HEK293 (cell line): ENCODE measurements around the gene RASSF9.
A peak's percentile ranks its signal among the peaks of the same experiment; 100 is the strongest.

Experiments used
- CTCF ChIA-PET: fragments of 350-600 bp; formaldehyde crosslinking; extraction: SDS; loops from one replicate; lab custom pipeline; 2021; ENCODE audit warnings: antibody characterized with exemption; lab: Yijun Ruan, JAX
- POLR2A ChIA-PET: fragments of 300-600 bp; formaldehyde crosslinking; extraction: SDS; loops from one replicate; lab custom pipeline; 2020; ENCODE audit warnings: antibody characterized with exemption, inconsistent platforms; lab: Yijun Ruan, JAX
- H3K27ac ChIP-seq: fragments of 200-500 bp; sonication (Bioruptor generic); 2 replicates; pipeline ENCODE4 v1.5.1; 2014; ENCODE audit warnings: low read depth, low read length, control low read depth, inconsistent platforms; ENCODE audit errors: extremely low read depth
- H3K36me3 ChIP-seq, 2 experiments: fragments of 200-500 bp in 1 of 2; sonication (Bioruptor generic) in 1 of 2; 1 replicate in 1 of 2; 2 replicates in 1 of 2; pipeline ENCODE4 v1.5.1; 2014 to 2017; ENCODE audit warnings: inconsistent platforms in 2 of 2, low read length in 2 of 2; ENCODE audit not compliant: control insufficient read depth in 2 of 2, insufficient read depth in 1 of 2
- H3K4me1 ChIP-seq: fragments of 200-500 bp; sonication (Bioruptor generic); 2 replicates; pipeline ENCODE4 v1.5.1; 2014; ENCODE audit warnings: mild to moderate bottlenecking, low read length, inconsistent platforms; ENCODE audit not compliant: control insufficient read depth, insufficient read depth
- H3K4me3 ChIP-seq: 2 replicates; pipeline ENCODE4 v1.5.1; 2011; ENCODE audit warnings: low read depth, mild to moderate bottlenecking, control low read depth, low read length, moderate library complexity
- H3K9me3 ChIP-seq: fragments of 200-500 bp; sonication (Bioruptor generic); 2 replicates; pipeline ENCODE4 v1.5.1; 2014; ENCODE audit warnings: low read depth, low read length, inconsistent platforms; ENCODE audit not compliant: control insufficient read depth, insufficient read depth
- BCL11A ChIP-seq: fragments of 450-650 bp; formaldehyde crosslinking; IDR thresholded peaks from 2 replicates; pipeline ENCODE4 v1.5.1; 2016; ENCODE audit warnings: low read depth, missing biosample characterization, missing genetic modification characterization
- GLIS1 ChIP-seq: fragments of 450-650 bp; formaldehyde crosslinking; IDR thresholded peaks from 2 replicates; pipeline ENCODE4 v1.5.1; 2016; ENCODE audit warnings: missing biosample characterization, missing genetic modification characterization
- KLF1 ChIP-seq: fragments of 450-650 bp; formaldehyde crosslinking; IDR thresholded peaks from 2 replicates; pipeline ENCODE4 v1.5.1; 2016; ENCODE audit warnings: missing biosample characterization, missing genetic modification characterization
- PRDM1 ChIP-seq: fragments of 450-650 bp; formaldehyde crosslinking; IDR thresholded peaks from 2 replicates; pipeline ENCODE4; 2016; ENCODE audit warnings: missing biosample characterization, missing genetic modification characterization
- WT1 ChIP-seq: fragments of 450-650 bp; formaldehyde crosslinking; IDR thresholded peaks from 2 replicates; pipeline ENCODE4 v1.5.1; 2016; ENCODE audit warnings: missing biosample characterization, missing genetic modification characterization
- ZBTB21 ChIP-seq: fragments of 450-650 bp; formaldehyde crosslinking; IDR thresholded peaks from 2 replicates; pipeline ENCODE4 v1.5.1; 2017; ENCODE audit warnings: missing biosample characterization, missing genetic modification characterization
- ZBTB8A ChIP-seq: fragments of 450-650 bp; formaldehyde crosslinking; IDR thresholded peaks from 2 replicates; pipeline ENCODE4 v1.5.1; 2016; ENCODE audit warnings: missing biosample characterization, missing genetic modification characterization
- ZEB2 ChIP-seq: fragments of 450-650 bp; formaldehyde crosslinking; IDR thresholded peaks from 2 replicates; pipeline ENCODE4 v1.5.1; 2016; ENCODE audit warnings: missing biosample characterization, missing genetic modification characterization
- ZNF10 ChIP-seq: fragments of 450-650 bp; formaldehyde crosslinking; IDR thresholded peaks from 2 replicates; pipeline ENCODE4 v1.5.1; 2017; ENCODE audit warnings: missing biosample characterization, missing genetic modification characterization
- ZNF366 ChIP-seq: fragments of 450-650 bp; formaldehyde crosslinking; conservative IDR thresholded peaks from 2 replicates; pipeline ENCODE4 v1.5.1; 2016; ENCODE audit warnings: missing biosample characterization, missing genetic modification characterization
- ZNF37A ChIP-seq: fragments of 450-650 bp; IDR thresholded peaks from 2 replicates; pipeline ENCODE4 v1.5.1; 2018; ENCODE audit warnings: missing biosample characterization, missing genetic modification characterization
- ZNF404 ChIP-seq: fragments of 450-650 bp; formaldehyde crosslinking; IDR thresholded peaks from 2 replicates; pipeline ENCODE4 v1.5.1; 2017; ENCODE audit warnings: missing biosample characterization, missing genetic modification characterization
- ZNF433 ChIP-seq: fragments of 450-650 bp; formaldehyde crosslinking; IDR thresholded peaks from 2 replicates; pipeline ENCODE4 v1.5.1; 2016; ENCODE audit warnings: missing biosample characterization, missing genetic modification characterization, low read depth
- ZNF473 ChIP-seq: fragments of 450-650 bp; formaldehyde crosslinking; IDR thresholded peaks from 2 replicates; pipeline ENCODE4 v1.5.1; 2017; ENCODE audit warnings: missing biosample characterization, missing genetic modification characterization
- ZNF501 ChIP-seq: fragments of 450-650 bp; formaldehyde crosslinking; IDR thresholded peaks from 2 replicates; pipeline ENCODE4 v1.5.1; 2016; ENCODE audit warnings: missing biosample characterization, missing genetic modification characterization
- ZNF561 ChIP-seq: fragments of 450-650 bp; IDR thresholded peaks from 2 replicates; pipeline ENCODE4 v1.5.1; 2018; ENCODE audit warnings: missing biosample characterization, missing genetic modification characterization, borderline replicate concordance
- ZNF596 ChIP-seq: fragments of 450-650 bp; IDR thresholded peaks from 2 replicates; pipeline ENCODE4 v1.5.0; 2018; ENCODE audit warnings: missing biosample characterization, mild to moderate bottlenecking, missing genetic modification characterization, moderate library complexity
- ZNF621 ChIP-seq: fragments of 450-650 bp; formaldehyde crosslinking; IDR thresholded peaks from 2 replicates; pipeline ENCODE4 v1.5.1; 2017; ENCODE audit warnings: missing biosample characterization, missing genetic modification characterization
- ZNF707 ChIP-seq: fragments of 450-650 bp; formaldehyde crosslinking; IDR thresholded peaks from 2 replicates; pipeline ENCODE4 v1.5.1; 2016; ENCODE audit warnings: missing biosample characterization, missing genetic modification characterization
- TF ChIP-seq, protein P1 (sequence below): fragments of 450-650 bp; formaldehyde crosslinking; IDR thresholded peaks from 2 replicates; pipeline ENCODE4 v1.5.1; 2016; ENCODE audit warnings: missing biosample characterization, missing genetic modification characterization
- TF ChIP-seq, protein P2 (sequence below): fragments of 450-650 bp; formaldehyde crosslinking; IDR thresholded peaks from 2 replicates; pipeline ENCODE4 v1.5.1; 2016; ENCODE audit warnings: missing biosample characterization, missing genetic modification characterization
- TF ChIP-seq, protein P3 (sequence below): fragments of 450-650 bp; formaldehyde crosslinking; IDR thresholded peaks from 2 replicates; pipeline ENCODE4 v1.5.1; 2016; ENCODE audit warnings: missing biosample characterization, missing genetic modification characterization
- TF ChIP-seq, protein P4 (sequence below): fragments of 450-650 bp; formaldehyde crosslinking; IDR thresholded peaks from 2 replicates; pipeline ENCODE4 v1.5.1; 2016; ENCODE audit warnings: missing biosample characterization, missing genetic modification characterization
- TF ChIP-seq, protein P5 (sequence below): fragments of 450-650 bp; formaldehyde crosslinking; conservative IDR thresholded peaks from 2 replicates; pipeline ENCODE4 v1.5.1; 2016; ENCODE audit warnings: low read depth, missing biosample characterization, missing genetic modification characterization
- TF ChIP-seq, protein P6 (sequence below): fragments of 450-650 bp; formaldehyde crosslinking; IDR thresholded peaks from 2 replicates; pipeline ENCODE4 v1.5.1; 2017; ENCODE audit warnings: missing biosample characterization, missing genetic modification characterization

Gene RASSF9

DNA sequence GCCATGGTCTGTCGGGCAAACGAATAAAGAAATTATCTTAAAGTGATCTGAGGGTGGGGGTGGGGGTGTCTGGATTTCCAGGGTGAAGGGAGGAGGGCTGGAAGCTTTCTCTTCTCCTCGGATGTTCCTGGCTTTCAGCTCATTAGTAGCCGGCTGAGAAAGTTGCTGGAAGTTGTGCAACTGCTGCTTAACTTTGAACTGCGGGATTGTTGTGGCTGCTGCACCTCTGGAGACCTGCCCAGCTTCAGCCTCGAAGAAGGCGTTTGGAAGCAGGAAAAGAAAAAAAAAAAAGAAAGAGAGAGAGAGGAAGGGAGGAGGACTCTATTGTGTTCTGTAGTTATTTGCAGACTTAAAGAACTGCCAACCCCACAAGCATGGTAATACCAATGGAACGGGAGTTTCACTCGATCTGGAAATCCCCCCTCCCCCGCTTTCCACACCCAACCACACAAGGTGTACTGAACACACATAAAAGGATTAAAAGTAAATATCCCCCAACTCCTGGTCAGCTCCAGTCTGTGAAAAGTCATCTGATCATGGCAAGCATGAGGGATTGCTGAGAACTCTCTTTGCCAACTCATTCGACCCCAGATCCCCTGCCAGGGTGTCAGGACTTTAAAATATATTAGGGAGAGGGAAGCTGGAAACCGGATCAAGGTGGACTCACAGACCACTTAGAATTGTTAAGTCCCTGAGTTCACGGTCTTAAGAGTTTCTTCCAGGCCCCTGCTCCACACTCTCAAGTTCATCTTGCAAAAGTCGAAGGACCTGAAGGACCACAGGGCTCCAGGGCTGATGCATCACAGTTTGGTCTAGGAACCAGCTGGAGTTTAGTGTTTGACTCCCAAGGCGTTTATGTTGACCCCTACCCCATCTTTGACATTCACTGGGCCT is at the start of gene RASSF9:
RASSF9 (minus strand) TSS at position 213 of the 894 bp plus-strand sequence; CDS start at position 5, 208 bp downstream.
- H3K4me1 ChIP-seq, result peaks cover 42% of the 10 kb centered on the region
- H3K4me3 ChIP-seq, result peak within 1 kb of the TSS; percentile 28
- H3K9me3 ChIP-seq, result no peaks in the 10 kb centered on the region
- peak within 1 kb of the TSS; percentile 83 for H3K27ac ChIP-seq
- CTCF ChIA-PET, result interaction anchor here (0.6 to 2.6 kb wide), 3 partner anchors 15 to 472 kb away, joined by 3 to 8 read pairs (median 5); no protein-coding TSS in a partner anchor
- POLR2A ChIA-PET, result interaction anchor here (0.6 kb wide), 1 partner anchor 14 kb away, joined by 3 read pairs; no protein-coding TSS in a partner anchor
- H3K36me3 ChIP-seq, result no peaks in the 10 kb centered on the region
- TF ChIP-seq ZNF596 (tag by site-specific recombination) (no peak), ZNF433 (tag by site-specific recombination) (no peak), ZNF37A (tag by site-specific recombination) (no peak), ZNF561 (no peak), ZNF404 (no peak), PRDM1 (tag by site-specific recombination) (peak; percentile 47; the same call in 1 of the 2 replicates), ZNF707 (tag by site-specific recombination) (no peak), ZNF473 (tag by site-specific recombination) (no peak), ZNF10 (0 out of 2 replicates have a peak, but pooled peaks have one; percentile 31), ZNF621 (no peak), WT1 (0 out of 2 replicates have a peak, but pooled peaks have one; percentile 19), GLIS1 (peak; percentile 54), BCL11A (no peak), ZEB2 (tag by site-specific recombination) (0 out of 2 replicates have a peak, but pooled peaks have one; percentile 35), ZBTB21 (no peak), ZNF501 (tag by site-specific recombination) (no peak), KLF1 (tag by site-specific recombination) (no peak), ZBTB8A (tag by site-specific recombination) (peak; percentile 89), ZNF366 (tag by site-specific recombination) (peak; percentile 23; the same call in 1 of the 2 replicates)
- TF ChIP-seq, protein P1, sequence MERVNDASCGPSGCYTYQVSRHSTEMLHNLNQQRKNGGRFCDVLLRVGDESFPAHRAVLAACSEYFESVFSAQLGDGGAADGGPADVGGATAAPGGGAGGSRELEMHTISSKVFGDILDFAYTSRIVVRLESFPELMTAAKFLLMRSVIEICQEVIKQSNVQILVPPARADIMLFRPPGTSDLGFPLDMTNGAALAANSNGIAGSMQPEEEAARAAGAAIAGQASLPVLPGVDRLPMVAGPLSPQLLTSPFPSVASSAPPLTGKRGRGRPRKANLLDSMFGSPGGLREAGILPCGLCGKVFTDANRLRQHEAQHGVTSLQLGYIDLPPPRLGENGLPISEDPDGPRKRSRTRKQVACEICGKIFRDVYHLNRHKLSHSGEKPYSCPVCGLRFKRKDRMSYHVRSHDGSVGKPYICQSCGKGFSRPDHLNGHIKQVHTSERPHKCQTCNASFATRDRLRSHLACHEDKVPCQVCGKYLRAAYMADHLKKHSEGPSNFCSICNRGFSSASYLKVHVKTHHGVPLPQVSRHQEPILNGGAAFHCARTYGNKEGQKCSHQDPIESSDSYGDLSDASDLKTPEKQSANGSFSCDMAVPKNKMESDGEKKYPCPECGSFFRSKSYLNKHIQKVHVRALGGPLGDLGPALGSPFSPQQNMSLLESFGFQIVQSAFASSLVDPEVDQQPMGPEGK, result peak; percentile 62
- TF ChIP-seq, protein P2, sequence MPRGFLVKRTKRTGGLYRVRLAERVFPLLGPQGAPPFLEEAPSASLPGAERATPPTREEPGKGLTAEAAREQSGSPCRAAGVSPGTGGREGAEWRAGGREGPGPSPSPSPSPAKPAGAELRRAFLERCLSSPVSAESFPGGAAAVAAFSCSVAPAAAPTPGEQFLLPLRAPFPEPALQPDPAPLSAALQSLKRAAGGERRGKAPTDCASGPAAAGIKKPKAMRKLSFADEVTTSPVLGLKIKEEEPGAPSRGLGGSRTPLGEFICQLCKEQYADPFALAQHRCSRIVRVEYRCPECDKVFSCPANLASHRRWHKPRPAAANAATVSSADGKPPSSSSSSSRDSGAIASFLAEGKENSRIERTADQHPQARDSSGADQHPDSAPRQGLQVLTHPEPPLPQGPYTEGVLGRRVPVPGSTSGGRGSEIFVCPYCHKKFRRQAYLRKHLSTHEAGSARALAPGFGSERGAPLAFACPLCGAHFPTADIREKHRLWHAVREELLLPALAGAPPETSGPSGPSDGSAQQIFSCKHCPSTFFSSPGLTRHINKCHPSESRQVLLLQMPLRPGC (tag by site-specific recombination), result no peak
- TF ChIP-seq, protein P3, sequence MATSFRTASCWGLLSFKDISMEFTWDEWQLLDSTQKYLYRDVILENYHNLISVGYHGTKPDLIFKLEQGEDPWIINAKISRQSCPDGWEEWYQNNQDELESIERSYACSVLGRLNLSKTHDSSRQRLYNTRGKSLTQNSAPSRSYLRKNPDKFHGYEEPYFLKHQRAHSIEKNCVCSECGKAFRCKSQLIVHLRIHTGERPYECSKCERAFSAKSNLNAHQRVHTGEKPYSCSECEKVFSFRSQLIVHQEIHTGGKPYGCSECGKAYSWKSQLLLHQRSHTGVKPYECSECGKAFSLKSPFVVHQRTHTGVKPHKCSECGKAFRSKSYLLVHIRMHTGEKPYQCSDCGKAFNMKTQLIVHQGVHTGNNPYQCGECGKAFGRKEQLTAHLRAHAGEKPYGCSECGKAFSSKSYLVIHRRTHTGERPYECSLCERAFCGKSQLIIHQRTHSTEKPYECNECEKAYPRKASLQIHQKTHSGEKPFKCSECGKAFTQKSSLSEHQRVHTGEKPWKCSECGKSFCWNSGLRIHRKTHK, result no peak
- TF ChIP-seq, protein P4, sequence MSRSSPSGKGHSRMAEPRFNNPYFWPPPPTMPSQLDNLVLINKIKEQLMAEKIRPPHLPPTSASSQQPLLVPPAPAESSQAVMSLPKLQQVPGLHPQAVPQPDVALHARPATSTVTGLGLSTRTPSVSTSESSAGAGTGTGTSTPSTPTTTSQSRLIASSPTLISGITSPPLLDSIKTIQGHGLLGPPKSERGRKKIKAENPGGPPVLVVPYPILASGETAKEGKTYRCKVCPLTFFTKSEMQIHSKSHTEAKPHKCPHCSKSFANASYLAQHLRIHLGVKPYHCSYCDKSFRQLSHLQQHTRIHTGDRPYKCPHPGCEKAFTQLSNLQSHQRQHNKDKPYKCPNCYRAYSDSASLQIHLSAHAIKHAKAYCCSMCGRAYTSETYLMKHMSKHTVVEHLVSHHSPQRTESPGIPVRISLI, result no peak
- TF ChIP-seq, protein P5, sequence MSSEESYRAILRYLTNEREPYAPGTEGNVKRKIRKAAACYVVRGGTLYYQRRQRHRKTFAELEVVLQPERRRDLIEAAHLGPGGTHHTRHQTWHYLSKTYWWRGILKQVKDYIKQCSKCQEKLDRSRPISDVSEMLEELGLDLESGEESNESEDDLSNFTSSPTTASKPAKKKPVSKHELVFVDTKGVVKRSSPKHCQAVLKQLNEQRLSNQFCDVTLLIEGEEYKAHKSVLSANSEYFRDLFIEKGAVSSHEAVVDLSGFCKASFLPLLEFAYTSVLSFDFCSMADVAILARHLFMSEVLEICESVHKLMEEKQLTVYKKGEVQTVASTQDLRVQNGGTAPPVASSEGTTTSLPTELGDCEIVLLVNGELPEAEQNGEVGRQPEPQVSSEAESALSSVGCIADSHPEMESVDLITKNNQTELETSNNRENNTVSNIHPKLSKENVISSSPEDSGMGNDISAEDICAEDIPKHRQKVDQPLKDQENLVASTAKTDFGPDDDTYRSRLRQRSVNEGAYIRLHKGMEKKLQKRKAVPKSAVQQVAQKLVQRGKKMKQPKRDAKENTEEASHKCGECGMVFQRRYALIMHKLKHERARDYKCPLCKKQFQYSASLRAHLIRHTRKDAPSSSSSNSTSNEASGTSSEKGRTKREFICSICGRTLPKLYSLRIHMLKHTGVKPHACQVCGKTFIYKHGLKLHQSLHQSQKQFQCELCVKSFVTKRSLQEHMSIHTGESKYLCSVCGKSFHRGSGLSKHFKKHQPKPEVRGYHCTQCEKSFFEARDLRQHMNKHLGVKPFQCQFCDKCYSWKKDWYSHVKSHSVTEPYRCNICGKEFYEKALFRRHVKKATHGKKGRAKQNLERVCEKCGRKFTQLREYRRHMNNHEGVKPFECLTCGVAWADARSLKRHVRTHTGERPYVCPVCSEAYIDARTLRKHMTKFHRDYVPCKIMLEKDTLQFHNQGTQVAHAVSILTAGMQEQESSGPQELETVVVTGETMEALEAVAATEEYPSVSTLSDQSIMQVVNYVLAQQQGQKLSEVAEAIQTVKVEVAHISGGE (tag by site-specific recombination), result peak; percentile 81
- TF ChIP-seq, protein P6, sequence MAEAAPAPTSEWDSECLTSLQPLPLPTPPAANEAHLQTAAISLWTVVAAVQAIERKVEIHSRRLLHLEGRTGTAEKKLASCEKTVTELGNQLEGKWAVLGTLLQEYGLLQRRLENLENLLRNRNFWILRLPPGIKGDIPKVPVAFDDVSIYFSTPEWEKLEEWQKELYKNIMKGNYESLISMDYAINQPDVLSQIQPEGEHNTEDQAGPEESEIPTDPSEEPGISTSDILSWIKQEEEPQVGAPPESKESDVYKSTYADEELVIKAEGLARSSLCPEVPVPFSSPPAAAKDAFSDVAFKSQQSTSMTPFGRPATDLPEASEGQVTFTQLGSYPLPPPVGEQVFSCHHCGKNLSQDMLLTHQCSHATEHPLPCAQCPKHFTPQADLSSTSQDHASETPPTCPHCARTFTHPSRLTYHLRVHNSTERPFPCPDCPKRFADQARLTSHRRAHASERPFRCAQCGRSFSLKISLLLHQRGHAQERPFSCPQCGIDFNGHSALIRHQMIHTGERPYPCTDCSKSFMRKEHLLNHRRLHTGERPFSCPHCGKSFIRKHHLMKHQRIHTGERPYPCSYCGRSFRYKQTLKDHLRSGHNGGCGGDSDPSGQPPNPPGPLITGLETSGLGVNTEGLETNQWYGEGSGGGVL (tag by site-specific recombination), result no peak
